ENCODE results near the gene PMF1.
A peak's percentile ranks its signal among the peaks of the same experiment; 100 is the strongest.

Gene PMF1

DNA sequence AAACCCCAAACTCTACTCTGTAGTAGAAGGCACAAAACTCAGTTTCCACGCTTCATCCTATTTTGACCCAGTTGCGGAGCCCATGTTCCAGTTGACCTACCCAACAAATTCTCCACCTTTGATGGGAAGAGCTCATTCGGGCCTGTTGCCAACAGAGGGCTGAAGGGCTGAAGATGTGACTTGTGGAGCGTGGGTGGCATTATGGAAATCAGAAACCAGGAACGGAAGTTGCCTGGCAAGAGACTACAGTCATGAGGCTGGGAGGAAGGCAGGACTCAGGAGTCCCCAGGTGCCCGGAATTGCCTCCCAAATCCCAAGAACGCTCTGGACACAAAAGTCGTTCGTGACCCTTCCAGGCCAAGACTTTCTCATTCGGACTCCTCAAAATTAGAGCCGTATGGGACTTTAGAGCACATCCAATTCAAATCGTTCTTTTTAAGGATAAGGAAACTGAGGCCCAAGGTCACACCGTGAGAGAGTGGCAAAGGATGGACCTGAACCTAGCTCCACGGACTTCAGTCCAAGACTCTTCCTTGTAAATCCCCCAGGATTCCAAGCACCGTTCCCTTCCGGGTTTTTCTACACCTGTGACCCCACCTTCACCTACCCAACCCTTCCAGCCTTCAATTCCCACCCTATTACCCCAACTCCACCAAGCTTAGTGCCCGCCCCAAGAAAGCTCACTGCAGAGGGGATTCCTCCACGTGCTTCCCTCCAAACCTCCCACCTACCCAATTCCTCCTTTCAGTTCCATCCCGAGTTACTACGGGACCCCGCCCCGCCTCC, 69.1 kb downstream of the PMF1 start:
- peak overlapping the region; percentile 98 for H3K4me3 Mint-ChIP-seq
- ATAC-seq (ENCODE audit: low read depth) (no peak), DNase-seq (ENCODE audit: low spot score in 2 of 2) (no peak)
- H3K36me3 Mint-ChIP-seq: peaks cover 13% of the 10 kb centered on the region
- peaks cover 29% of the 10 kb centered on the region for H3K4me1 Mint-ChIP-seq
- peak overlapping the region; percentile 94 for H3K27ac Mint-ChIP-seq
- no peaks in the 10 kb centered on the region for H3K9me3 Mint-ChIP-seq
- H3K27me3 Mint-ChIP-seq: no peaks in the 10 kb centered on the region

DNA sequence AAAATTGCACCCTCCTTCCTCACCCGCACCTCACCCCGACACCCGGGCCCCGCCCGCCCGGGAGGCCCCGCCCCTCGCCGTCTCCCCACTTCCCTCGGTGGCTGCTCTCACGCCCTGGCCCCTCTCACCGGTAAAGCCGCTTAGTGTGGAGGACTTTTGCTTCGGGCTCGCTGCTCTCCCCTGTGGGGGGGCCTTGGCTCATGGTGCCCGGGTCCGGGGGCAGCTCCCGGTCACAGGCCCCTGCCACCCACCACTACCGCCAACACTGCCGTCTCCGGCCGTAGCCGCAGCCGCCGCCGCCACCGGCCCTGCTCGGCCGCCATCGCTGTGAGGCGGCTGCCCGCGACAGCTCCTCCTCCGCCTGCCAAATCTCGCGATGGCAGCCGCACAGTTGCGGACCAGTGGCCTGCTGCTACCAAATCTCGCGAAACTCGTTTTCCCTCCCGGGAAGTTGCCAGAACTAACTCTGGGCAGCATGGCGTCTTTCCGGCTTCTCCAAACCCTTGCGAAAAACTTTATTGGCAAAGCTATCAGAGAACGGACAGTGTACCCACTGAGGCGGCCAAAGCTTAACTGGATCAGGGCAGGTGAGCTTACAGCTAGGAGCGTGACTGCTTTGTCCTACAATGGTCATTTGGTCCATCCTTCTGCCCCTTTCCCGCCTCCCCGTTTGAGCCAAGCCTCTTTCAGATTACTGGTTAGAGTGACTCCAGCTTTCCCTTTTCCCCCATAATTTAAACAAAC, 69.8 kb downstream of the PMF1 start, which contains the start of gene SMG5:
SMG5 (minus strand) TSS at position 347 of the 744 bp plus-strand sequence; CDS start at position 202, 145 bp downstream.
- H3K36me3 Mint-ChIP-seq: peaks cover 9% of the 10 kb centered on the region
- H3K4me1 Mint-ChIP-seq: peaks cover 26% of the 10 kb centered on the region
- peak; percentile 90 for ATAC-seq (ENCODE audit: low read depth)
- H3K27me3 Mint-ChIP-seq: no peaks in the 10 kb centered on the region
- peak within 1 kb of the TSS; percentile 94 for H3K27ac Mint-ChIP-seq
- H3K4me3 Mint-ChIP-seq: peak within 1 kb of the TSS; percentile 98
- H3K9me3 Mint-ChIP-seq: no peaks in the 10 kb centered on the region
- DNase-seq (ENCODE audit: low spot score in 2 of 2): peak; percentile 93 to 95

DNA sequence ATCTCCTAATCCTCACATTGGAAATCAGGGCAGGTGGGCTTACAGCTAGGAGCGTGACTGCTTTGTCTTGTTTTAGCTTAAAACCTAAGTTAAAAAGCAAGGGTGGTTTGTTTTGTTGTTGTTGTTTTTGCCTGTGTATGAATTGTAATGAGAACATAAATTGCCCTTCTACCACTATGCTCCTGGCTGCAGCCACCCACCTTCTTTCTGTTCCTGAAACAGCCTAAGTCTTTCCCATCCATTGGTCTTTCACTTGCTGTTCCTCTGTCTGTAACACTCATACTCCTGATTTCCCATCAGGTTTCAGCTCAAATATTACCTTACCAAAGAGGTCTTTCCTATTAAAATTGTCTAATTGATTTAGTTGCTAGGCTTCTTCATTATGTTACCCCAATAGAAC, 70.7 kb downstream of the PMF1 start:
- Mint-ChIP-seq H3K4me3 (peak overlapping the region; percentile 98), H3K36me3 (peaks cover 2% of the 10 kb centered on the region), H3K27ac (peak overlapping the region; percentile 94), H3K4me1 (peaks cover 26% of the 10 kb centered on the region), H3K9me3 (no peaks in the 10 kb centered on the region), H3K27me3 (no peaks in the 10 kb centered on the region)
- DNase-seq (ENCODE audit: low spot score in 2 of 2) (no peak), ATAC-seq (ENCODE audit: low read depth) (no peak)

DNA sequence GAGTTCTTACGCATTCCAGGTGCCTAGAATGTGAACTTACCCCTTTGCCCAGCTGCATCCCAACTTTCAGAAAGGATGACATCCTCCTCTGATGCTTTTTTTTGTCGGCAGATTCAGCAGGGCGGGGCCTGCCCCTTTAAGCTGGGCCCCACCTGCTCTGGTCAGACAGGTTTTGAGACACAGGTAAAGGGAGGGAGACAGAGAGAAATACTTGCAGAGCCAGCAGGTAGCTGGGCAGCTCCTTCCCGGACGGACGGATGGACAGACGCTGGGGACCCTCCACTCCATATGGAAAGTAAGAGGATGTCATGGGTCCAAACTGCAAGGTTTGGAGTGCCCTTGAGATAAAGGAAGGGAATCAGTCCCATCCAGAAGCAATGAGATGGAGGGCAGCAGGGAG, 71.3 kb downstream of the PMF1 start, which contains the start of gene TMEM79:
TMEM79 (plus strand) TSS at position 214 of the 400 bp plus-strand sequence. CDS start 902 bp downstream, outside the sequence.
- ATAC-seq (ENCODE audit: low read depth) (no peak), DNase-seq (ENCODE audit: low spot score in 2 of 2) (no peak)
- H3K36me3 Mint-ChIP-seq: no peaks in the 10 kb centered on the region
- H3K4me1 Mint-ChIP-seq: peaks cover 26% of the 10 kb centered on the region
- H3K27ac Mint-ChIP-seq: peak within 1 kb of the TSS; percentile 94
- H3K27me3 Mint-ChIP-seq: no peaks in the 10 kb centered on the region
- H3K4me3 Mint-ChIP-seq: peak within 1 kb of the TSS; percentile 98
- H3K9me3 Mint-ChIP-seq: no peaks in the 10 kb centered on the region

DNA sequence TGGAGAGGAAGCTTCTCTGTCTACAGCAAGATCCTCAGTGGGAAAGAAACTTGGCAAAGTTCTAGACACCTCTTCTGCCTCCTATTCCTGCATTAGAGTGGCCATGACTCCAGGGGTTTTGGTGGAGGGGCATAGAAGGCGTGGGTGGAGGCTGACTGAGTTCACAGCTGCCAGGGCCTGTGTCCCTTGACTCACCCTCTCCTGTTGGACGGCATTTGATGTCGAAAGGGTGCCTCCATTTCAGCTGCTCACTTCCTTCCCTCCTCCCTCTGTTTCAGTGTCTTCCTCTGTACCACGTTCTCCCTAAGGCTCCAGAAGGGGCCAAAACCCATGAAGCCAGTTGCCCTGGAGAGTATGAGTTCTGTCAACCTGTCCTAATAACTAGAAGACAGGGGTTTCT, 72.0 kb downstream of the PMF1 start:
- Mint-ChIP-seq H3K4me3 (no peak overlapping the region), H3K9me3 (no peaks in the 10 kb centered on the region), H3K27me3 (no peaks in the 10 kb centered on the region), H3K27ac (no peak overlapping the region), H3K4me1 (peaks cover 25% of the 10 kb centered on the region), H3K36me3 (no peaks in the 10 kb centered on the region)
- ATAC-seq (ENCODE audit: low read depth) (no peak), DNase-seq (ENCODE audit: low spot score in 2 of 2) (no peak)

DNA sequence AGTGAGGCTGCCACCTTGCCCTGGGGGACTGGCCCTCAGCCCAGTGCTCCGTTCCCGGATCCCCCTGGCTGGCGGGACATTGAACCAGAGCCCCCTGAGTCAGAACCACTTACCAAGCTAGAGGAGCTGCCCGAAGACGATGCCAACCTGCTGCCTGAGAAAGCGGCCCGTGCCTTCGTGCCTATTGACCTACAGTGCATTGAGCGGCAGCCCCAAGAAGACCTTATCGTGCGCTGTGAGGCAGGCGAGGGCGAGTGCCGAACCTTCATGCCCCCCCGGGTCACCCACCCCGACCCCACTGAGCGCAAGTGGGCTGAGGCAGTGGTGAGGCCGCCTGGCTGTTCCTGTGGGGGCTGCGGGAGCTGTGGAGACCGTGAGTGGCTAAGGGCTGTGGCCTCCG, 72.6 kb downstream of the PMF1 start:
- H3K27ac Mint-ChIP-seq: no peak overlapping the region
- no peaks in the 10 kb centered on the region for H3K27me3 Mint-ChIP-seq
- H3K4me1 Mint-ChIP-seq: peaks cover 21% of the 10 kb centered on the region
- ATAC-seq (ENCODE audit: low read depth) (no peak), DNase-seq (ENCODE audit: low spot score in 2 of 2) (no peak)
- H3K9me3 Mint-ChIP-seq: no peaks in the 10 kb centered on the region
- H3K36me3 Mint-ChIP-seq: no peaks in the 10 kb centered on the region
- H3K4me3 Mint-ChIP-seq: no peak overlapping the region

DNA sequence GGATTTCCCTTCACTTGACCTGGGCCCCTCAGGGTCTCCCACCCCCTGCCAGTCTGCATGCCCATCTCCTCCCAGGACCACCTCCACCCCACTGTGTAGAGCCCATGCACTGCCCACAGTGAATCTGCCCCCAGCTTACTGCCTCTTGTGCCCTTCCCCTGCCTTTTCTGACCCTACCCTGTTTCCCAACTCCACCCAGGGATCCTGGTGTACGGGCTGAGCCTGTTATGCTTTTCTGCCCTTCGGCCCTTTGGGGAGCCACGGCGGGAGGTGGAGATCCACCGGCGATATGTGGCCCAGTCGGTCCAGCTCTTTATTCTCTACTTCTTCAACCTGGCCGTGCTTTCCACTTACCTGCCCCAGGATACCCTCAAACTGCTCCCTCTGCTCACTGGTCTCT, 73.3 kb downstream of the PMF1 start:
- Mint-ChIP-seq H3K9me3 (no peaks in the 10 kb centered on the region), H3K4me3 (no peak overlapping the region), H3K4me1 (peaks cover 22% of the 10 kb centered on the region), H3K27ac (no peak overlapping the region), H3K27me3 (no peaks in the 10 kb centered on the region), H3K36me3 (no peaks in the 10 kb centered on the region)
- DNase-seq (ENCODE audit: low spot score in 2 of 2) (no peak), ATAC-seq (ENCODE audit: low read depth) (no peak)
